Endothelial cell of umbilical vein (primary cell): ENCODE data around the gene GAN. TPM values are rescaled to one million over a fixed set of nuclear protein-coding genes. Genes with fewer than 3 reads are reported as not detected.

ENCODE experiments used
- BruUV-seq: library from RNA; stranded (reverse); fragments of 400-500 nt; replicated peaks from 2 replicates; lab custom pipeline; 2021; lab: Mats Ljungman, UMichigan
- CTCF ChIA-PET: fragments of 300-600, 350-600 bp; sonication (Branson Sonifier 250); formaldehyde crosslinking; loops from one replicate; lab custom pipeline; 2021; ENCODE audit warnings: antibody characterized with exemption, inconsistent platforms; lab: Charles Lee
- POLR2A ChIA-PET: fragments of 300-600, 350-600 bp; sonication (Branson Sonifier 250); formaldehyde crosslinking; loops from one replicate; lab custom pipeline; 2021; ENCODE audit warnings: antibody characterized with exemption, inconsistent platforms; lab: Charles Lee
- DNase-seq: peaks from one replicate; pipeline ENCODE4 v3.0.0-alpha.2; 2011; ENCODE audit warnings: low read depth, low spot score
- FAIRE-seq: peaks from 2 replicates; lab custom pipeline; 2011; peaks lifted over from hg19 to GRCh38; lab: Jason Lieb, UNC
- H2AFZ ChIP-seq: 2 replicates; pipeline ENCODE4 v1.6.0; 2012; ENCODE audit warnings: low read depth, low read length, control low read depth, inconsistent platforms
- H3K27ac ChIP-seq: 2 replicates; pipeline ENCODE4 v1.5.1; 2011; ENCODE audit warnings: low read depth, mild to moderate bottlenecking, control low read depth, low read length, moderate library complexity; ENCODE audit not compliant: insufficient read depth
- H3K27me3 ChIP-seq, 2 experiments: 2 replicates each; pipeline versions ENCODE4 v1.6.0 to v1.6.1; 2011; ENCODE audit warnings: low read length in 2 of 2, mixed read lengths in 1 of 2; ENCODE audit not compliant: control insufficient read depth in 2 of 2, insufficient read depth in 2 of 2
- H3K36me3 ChIP-seq, 2 experiments: 2 replicates in 1 of 2; 3 replicates in 1 of 2; pipeline ENCODE4 v1.5.1; 2011; ENCODE audit warnings: low read length in 2 of 2, mild to moderate bottlenecking in 1 of 2, moderate library complexity in 1 of 2; ENCODE audit not compliant: control insufficient read depth in 2 of 2, insufficient read depth in 2 of 2; ENCODE audit errors: extremely low read depth in 1 of 2
- H3K4me1 ChIP-seq: 3 replicates; pipeline ENCODE4 v1.5.1; 2011; ENCODE audit warnings: mild to moderate bottlenecking, low read length; ENCODE audit not compliant: control insufficient read depth, insufficient read depth; ENCODE audit errors: extremely low read depth
- H3K4me2 ChIP-seq: 2 replicates; pipeline ENCODE4 v1.6.1; 2011; ENCODE audit warnings: low read length, control low read depth, mixed read lengths; ENCODE audit not compliant: insufficient read depth
- H3K4me3 ChIP-seq, 3 experiments: fragments of 200-600 bp in 1 of 3; sonication (generic), shearing (Covaris generic) in 1 of 3; replicated peaks in 1 of 3; 2 replicates each; pipeline ENCODE4 v1.5.1; 2011 to 2016; ENCODE audit warnings: control low read depth in 3 of 3, low read length in 3 of 3, mild to moderate bottlenecking in 2 of 3, inconsistent platforms in 1 of 3, low read depth in 1 of 3, moderate library complexity in 1 of 3; ENCODE audit not compliant: insufficient read depth in 1 of 3
- H3K79me2 ChIP-seq: 2 replicates; pipeline ENCODE4 v1.6.0; 2012; ENCODE audit warnings: low read length, inconsistent platforms; ENCODE audit not compliant: control insufficient read depth, insufficient read depth
- H3K9ac ChIP-seq: replicated peaks from 2 replicates; pipeline ENCODE3; 2011; ENCODE audit warnings: low read length, control low read depth; ENCODE audit not compliant: insufficient read depth; ENCODE audit errors: extremely low read depth
- H3K9me1 ChIP-seq: replicated peaks from 3 replicates; pipeline ENCODE4 v1.6.0; 2011; ENCODE audit warnings: mild to moderate bottlenecking, low read length; ENCODE audit not compliant: control insufficient read depth, insufficient read depth; ENCODE audit errors: extremely low read depth
- H3K9me3 ChIP-seq: replicated peaks from 2 replicates; pipeline ENCODE4 v1.5.1; 2012; ENCODE audit warnings: low read length, inconsistent platforms; ENCODE audit not compliant: control insufficient read depth, insufficient read depth
- H4K20me1 ChIP-seq: replicated peaks from 2 replicates; pipeline ENCODE3; 2011; ENCODE audit warnings: mild to moderate bottlenecking, low read length; ENCODE audit not compliant: control insufficient read depth, insufficient read depth; ENCODE audit errors: extremely low read depth
- EZH2 ChIP-seq: IDR thresholded peaks from 2 replicates; pipeline ENCODE4 v1.6.1; 2012; ENCODE audit warnings: borderline replicate concordance, low read depth, mild to moderate bottlenecking, moderate library complexity, low read length, inconsistent platforms; ENCODE audit not compliant: severe bottlenecking
- FOS ChIP-seq: IDR thresholded peaks from 2 replicates; pipeline ENCODE4 v1.6.1; 2011; ENCODE audit warnings: mild to moderate bottlenecking, low read length, moderate library complexity, borderline replicate concordance; ENCODE audit not compliant: insufficient read depth
- GATA2 ChIP-seq: IDR thresholded peaks from 2 replicates; pipeline ENCODE4 v1.7.0; 2011; ENCODE audit warnings: low read depth, mild to moderate bottlenecking, moderate library complexity, mixed read lengths, low read length; ENCODE audit not compliant: insufficient read length, insufficient read depth
- JUN ChIP-seq: IDR thresholded peaks from 2 replicates; pipeline ENCODE4 v1.6.1; 2011; ENCODE audit warnings: borderline replicate concordance, low read depth; ENCODE audit not compliant: insufficient read length, insufficient read depth
- MYC ChIP-seq: IDR thresholded peaks from one replicate; pipeline ENCODE4 v1.6.1; 2011; ENCODE audit warnings: mild to moderate bottlenecking, low read depth, low read length
- POLR2A ChIP-seq: IDR thresholded peaks from 2 replicates; pipeline ENCODE4 v1.6.1; 2012; ENCODE audit warnings: low read depth, mild to moderate bottlenecking, control low read depth, low read length
- POLR2AphosphoS5 ChIP-seq: IDR thresholded peaks from 2 replicates; pipeline ENCODE4 v1.6.1; 2012; ENCODE audit warnings: low read depth, mild to moderate bottlenecking, control low read depth, low read length, moderate library complexity; ENCODE audit not compliant: insufficient read depth
- dilution Hi-C: fragments of 300-500 bp; cut with MboI; formaldehyde crosslinking; loops from one replicate; pipeline ENCODE4 v1.15.0; 2019; ENCODE audit warnings: low sequenced_read_pairs; ENCODE audit not compliant: extremely low pct_ligation_motif_present
- intact Hi-C: fragments of 100-400 bp; cut with micrococcal nuclease; formaldehyde crosslinking; loops from one replicate; pipeline ENCODE4 v1.10.0; 2022
- polyA plus RNA-seq, 4 experiments: library from polyadenylated mRNA; depleted of rRNA in 3 of 4; stranded (reverse) in 3 of 4; unstranded in 1 of 4; fragments of >200 nt; gene quantifications; 2 replicates each; pipeline versions ENCODE4 v1.2.1 to v1.2.3, GENCODE V29; 2011 to 2012; ENCODE audit warnings: missing spikeins in 1 of 4
- total RNA-seq: library from RNA; stranded (reverse); gene quantifications from 2 replicates; pipeline ENCODE4 v1.2.3, GENCODE V29; 2021
- TF ChIP-seq, protein P1 (sequence below), 2 donors: IDR thresholded peaks; 1 replicate in 1 of 2; 2 replicates in 1 of 2; pipeline ENCODE4 v1.5.1; 2011; ENCODE audit warnings: low read length in 2 of 2, mild to moderate bottlenecking in 2 of 2, moderate library complexity in 2 of 2, control low read depth in 1 of 2, inconsistent platforms in 1 of 2, low read depth in 1 of 2; ENCODE audit not compliant: insufficient read depth in 1 of 2; ENCODE audit errors: extremely low read depth in 1 of 2
- TF ChIP-seq, protein P2 (sequence below): IDR thresholded peaks from 2 replicates; pipeline ENCODE4 v1.6.1; 2011; ENCODE audit not compliant: insufficient read depth, insufficient read length

GAN gene
- total and polyA plus RNA-seq, 2 donors (not counting 3 experiments of a cell fraction or from before 2014, with no cell fraction given) = 1.8 to 11.1 TPM

DNA sequence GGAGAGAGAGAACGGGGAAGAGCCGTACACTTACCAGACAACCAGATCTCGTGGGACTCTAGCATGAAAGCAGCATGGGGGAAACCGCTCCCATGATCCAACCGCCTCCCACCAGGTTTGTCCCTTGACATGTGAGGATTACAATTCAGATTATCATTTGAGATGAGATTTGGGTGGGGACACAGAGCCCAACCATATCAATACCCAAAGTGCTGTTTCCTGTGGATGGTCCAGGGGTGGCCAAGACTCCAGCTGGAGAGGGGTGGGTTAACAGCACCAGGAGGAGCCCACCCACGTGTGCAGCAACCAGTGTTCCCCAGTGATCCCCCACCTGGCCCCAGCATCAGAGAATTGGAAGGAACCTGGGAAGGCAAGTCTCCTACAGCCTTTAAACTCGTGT, 79.7 kb downstream of the GAN start:
- Histone ChIP-seq H2AFZ (no peak overlapping the region), H3K27ac (no peak overlapping the region), H3K4me2 (no peak overlapping the region), H3K9ac (no peak overlapping the region), H3K79me2 (no peaks in the 10 kb centered on the region), H3K9me3 (no peaks in the 10 kb centered on the region), H4K20me1 (no peaks in the 10 kb centered on the region), H3K4me3 (no peak overlapping the region), H3K9me1 (no peaks in the 10 kb centered on the region), H3K4me1 (peaks cover 7% of the 10 kb centered on the region), H3K27me3 (no peaks in the 10 kb centered on the region), H3K36me3 (no peaks in the 10 kb centered on the region)
- intact Hi-C loops (no loop called here), dilution Hi-C loops (loop anchor here (25.0 kb wide), 1 partner anchor 343 kb away; no protein-coding TSS in a partner anchor)
- ChIA-PET POLR2A (no interaction called here), CTCF (no interaction called here)
- TF ChIP-seq FOS = no peak
- no peak for TF ChIP-seq GATA2
- DNase-seq = no peak
- BruUV-seq = no TSS peak
- FAIRE-seq = no peak

DNA sequence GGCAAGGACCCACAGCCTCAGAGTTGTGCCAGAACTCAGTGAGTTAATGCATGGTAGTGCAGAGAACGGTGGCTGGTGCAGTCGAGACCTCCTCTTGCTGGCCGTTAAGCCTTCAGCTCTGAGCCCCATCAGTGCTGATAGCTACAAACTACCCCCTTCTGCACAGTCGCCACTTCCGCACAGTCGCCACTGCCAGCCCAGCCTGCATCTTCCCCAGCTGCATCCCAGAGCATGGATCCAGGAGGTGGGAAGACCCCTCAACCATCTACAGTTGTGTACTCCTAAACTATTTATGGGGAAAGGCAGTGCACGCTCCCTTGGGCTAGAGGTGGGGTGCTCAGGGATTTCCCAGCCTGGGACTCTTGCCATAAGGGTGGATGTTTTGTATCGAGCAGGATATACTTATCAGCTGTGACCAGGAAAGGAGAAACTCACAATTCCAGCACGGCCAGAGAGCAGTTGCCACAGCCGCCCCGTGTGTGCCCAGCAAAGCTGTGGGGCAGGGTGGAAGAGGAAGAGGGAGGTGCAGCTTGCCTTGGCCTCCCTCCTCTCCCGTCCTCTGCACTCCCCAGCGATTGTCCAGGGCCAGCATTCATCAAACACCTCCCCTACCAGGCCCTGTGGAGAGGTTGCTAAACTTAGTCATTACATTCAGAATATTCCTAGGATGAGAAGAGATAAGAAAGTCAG, 80.3 kb downstream of the GAN start:
- Histone ChIP-seq H3K4me2 (no peak overlapping the region), H3K79me2 (no peaks in the 10 kb centered on the region), H3K9me1 (no peaks in the 10 kb centered on the region), H3K4me1 (peaks cover 7% of the 10 kb centered on the region), H3K27ac (no peak overlapping the region), H3K9ac (no peak overlapping the region), H3K27me3 (no peaks in the 10 kb centered on the region), H2AFZ (peak overlapping the region; percentile 74), H4K20me1 (no peaks in the 10 kb centered on the region), H3K36me3 (no peaks in the 10 kb centered on the region), H3K4me3 (no peak overlapping the region), H3K9me3 (no peaks in the 10 kb centered on the region)
- DNase-seq (peak; percentile 78), FAIRE-seq (no peak)
- BruUV-seq = no TSS peak
- ChIA-PET POLR2A (no interaction called here), CTCF (interaction anchor here (0.8 to 1.2 kb wide), 6 partner anchors 10 to 184 kb away, joined by 3 to 5 read pairs (median 3); no protein-coding TSS in a partner anchor)
- intact Hi-C loops (no loop called here), dilution Hi-C loops (loop anchor here (25.0 kb wide), 1 partner anchor 342 kb away; no protein-coding TSS in a partner anchor)
- TF ChIP-seq GATA2 = no peak
- TF ChIP-seq MYC = no peak
- TF ChIP-seq POLR2AphosphoS5 = no peak
- no peak for TF ChIP-seq POLR2A
- no peak for TF ChIP-seq JUN
- no peak for TF ChIP-seq FOS
- TF ChIP-seq EZH2 = no peak
- TF ChIP-seq, protein P1, sequence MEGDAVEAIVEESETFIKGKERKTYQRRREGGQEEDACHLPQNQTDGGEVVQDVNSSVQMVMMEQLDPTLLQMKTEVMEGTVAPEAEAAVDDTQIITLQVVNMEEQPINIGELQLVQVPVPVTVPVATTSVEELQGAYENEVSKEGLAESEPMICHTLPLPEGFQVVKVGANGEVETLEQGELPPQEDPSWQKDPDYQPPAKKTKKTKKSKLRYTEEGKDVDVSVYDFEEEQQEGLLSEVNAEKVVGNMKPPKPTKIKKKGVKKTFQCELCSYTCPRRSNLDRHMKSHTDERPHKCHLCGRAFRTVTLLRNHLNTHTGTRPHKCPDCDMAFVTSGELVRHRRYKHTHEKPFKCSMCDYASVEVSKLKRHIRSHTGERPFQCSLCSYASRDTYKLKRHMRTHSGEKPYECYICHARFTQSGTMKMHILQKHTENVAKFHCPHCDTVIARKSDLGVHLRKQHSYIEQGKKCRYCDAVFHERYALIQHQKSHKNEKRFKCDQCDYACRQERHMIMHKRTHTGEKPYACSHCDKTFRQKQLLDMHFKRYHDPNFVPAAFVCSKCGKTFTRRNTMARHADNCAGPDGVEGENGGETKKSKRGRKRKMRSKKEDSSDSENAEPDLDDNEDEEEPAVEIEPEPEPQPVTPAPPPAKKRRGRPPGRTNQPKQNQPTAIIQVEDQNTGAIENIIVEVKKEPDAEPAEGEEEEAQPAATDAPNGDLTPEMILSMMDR (IDR thresholded peaks at IDR 0.05; ENCODE audit: extremely low read depth in 1 of 2, insufficient read depth in 1 of 2, low read depth in 1 of 2, low read length in 2 of 2) = no peak
- TF ChIP-seq, protein P2, sequence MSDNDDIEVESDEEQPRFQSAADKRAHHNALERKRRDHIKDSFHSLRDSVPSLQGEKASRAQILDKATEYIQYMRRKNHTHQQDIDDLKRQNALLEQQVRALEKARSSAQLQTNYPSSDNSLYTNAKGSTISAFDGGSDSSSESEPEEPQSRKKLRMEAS = no peak
